SK-N-SH (cell line): ENCODE results near the gene IGSF9B. TPM values are rescaled to one million over a fixed set of nuclear protein-coding genes. Genes with fewer than 3 reads are reported as not detected.

Source experiments
- CTCF ChIA-PET: fragments of 300-600, 350-600 bp; formaldehyde crosslinking; extraction: SDS; loops from one replicate; lab custom pipeline; 2021; lab: Yijun Ruan, JAX
- POLR2A ChIA-PET: fragments of 350-600 bp; sonication (Branson Sonifier 250); formaldehyde crosslinking; extraction: SDS; loops from one replicate; lab custom pipeline; 2020; ENCODE audit warnings: antibody characterized with exemption, inconsistent platforms; lab: Yijun Ruan, JAX
- DNase-seq: peaks from one replicate; pipeline ENCODE4 v3.0.0; 2012
- H2AFZ ChIP-seq: fragments of 200-600 bp; sonication (generic); 2 replicates; pipeline ENCODE4 v1.8.1; 2016; ENCODE audit warnings: antibody characterized with exemption, mild to moderate bottlenecking, low read depth
- H3F3A ChIP-seq: fragments of 200-600 bp; sonication (generic); replicated peaks from 2 replicates; pipeline ENCODE3; 2016; ENCODE audit warnings: antibody characterized with exemption, mild to moderate bottlenecking; ENCODE audit not compliant: insufficient read depth
- H3K27ac ChIP-seq, 2 experiments: fragments of 200-500 bp in 1 of 2; fragments of 200-600 bp in 1 of 2; sonication (Bioruptor generic) in 1 of 2; sonication (generic), shearing (Covaris generic) in 1 of 2; 2 replicates each; pipeline versions ENCODE4 v1.5.1 to v1.6.1; 2014 to 2016; ENCODE audit warnings: low read depth in 2 of 2, inconsistent platforms in 1 of 2, low read length in 1 of 2, mild to moderate bottlenecking in 1 of 2, mixed read lengths in 1 of 2
- H3K27me3 ChIP-seq: fragments of 200-600 bp; sonication (generic), shearing (Covaris generic); 2 replicates; pipeline ENCODE4 v1.6.1; 2016; ENCODE audit warnings: mixed run types; ENCODE audit not compliant: insufficient read depth
- H3K36me3 ChIP-seq, 2 experiments: fragments of 200-500 bp in 1 of 2; fragments of 200-600 bp in 1 of 2; sonication (Bioruptor generic) in 1 of 2; sonication (generic) in 1 of 2; replicated peaks in 1 of 2; 2 replicates each; pipeline versions ENCODE3 to v1.5.1; 2014 to 2016; ENCODE audit warnings: low read length in 1 of 2, mild to moderate bottlenecking in 1 of 2; ENCODE audit not compliant: insufficient read depth in 2 of 2, control insufficient read depth in 1 of 2
- H3K4me1 ChIP-seq, 2 experiments: fragments of 200-500 bp in 1 of 2; fragments of 200-600 bp in 1 of 2; sonication (Bioruptor generic) in 1 of 2; sonication (generic), shearing (Covaris generic) in 1 of 2; 2 replicates each; pipeline versions ENCODE4 v1.5.1 to v1.6.1; 2014 to 2016; ENCODE audit warnings: low read depth in 1 of 2, low read length in 1 of 2, mixed run types in 1 of 2; ENCODE audit not compliant: insufficient read depth in 2 of 2, control insufficient read depth in 1 of 2
- H3K4me2 ChIP-seq: fragments of 200-600 bp; sonication (generic), shearing (Covaris generic); 2 replicates; pipeline ENCODE4 v1.6.1; 2017; ENCODE audit warnings: mixed run types
- H3K4me3 ChIP-seq, 2 experiments: fragments of 200-500 bp in 1 of 2; fragments of 200-600 bp in 1 of 2; sonication (Bioruptor generic) in 1 of 2; sonication (generic), shearing (Covaris generic) in 1 of 2; 2 replicates each; pipeline versions ENCODE4 v1.5.1 to v1.8.1; 2014 to 2016; ENCODE audit warnings: low read depth in 2 of 2, inconsistent platforms in 1 of 2, low read length in 1 of 2, mild to moderate bottlenecking in 1 of 2, mixed read lengths in 1 of 2, moderate library complexity in 1 of 2
- H3K79me2 ChIP-seq: fragments of 200-600 bp; sonication (generic); 2 replicates; pipeline ENCODE4 v1.8.1; 2017; ENCODE audit warnings: mild to moderate bottlenecking; ENCODE audit not compliant: insufficient read depth
- H3K9ac ChIP-seq: fragments of 200-600 bp; sonication (generic); 2 replicates; pipeline ENCODE4 v1.6.1; 2017; ENCODE audit warnings: mixed run types
- H3K9me2 ChIP-seq: fragments of 200-600 bp; sonication (generic); 2 replicates; pipeline ENCODE4 v1.6.1; 2017; ENCODE audit warnings: mixed run types
- H3K9me3 ChIP-seq: fragments of 200-600 bp; sonication (generic); 2 replicates; pipeline ENCODE4 v1.6.1; 2017; ENCODE audit warnings: mixed run types, mild to moderate bottlenecking, moderate library complexity
- H4K20me1 ChIP-seq: fragments of 200-600 bp; sonication (generic); 2 replicates; pipeline ENCODE4 v1.6.1; 2017; ENCODE audit warnings: mild to moderate bottlenecking, mixed run types; ENCODE audit not compliant: insufficient read depth
- FOXJ3 ChIP-seq: sonication (generic); formaldehyde crosslinking; IDR thresholded peaks from 2 replicates; pipeline ENCODE4 v1.5.1; 2020; ENCODE audit warnings: mild to moderate bottlenecking, missing genetic modification reagents
- GABPA ChIP-seq: IDR thresholded peaks from 2 replicates; pipeline ENCODE4 v1.4.0; 2012; ENCODE audit warnings: low read depth, mild to moderate bottlenecking
- JUND ChIP-seq: IDR thresholded peaks from 2 replicates; pipeline ENCODE4 v1.4.0; 2012
- MXI1 ChIP-seq: IDR thresholded peaks from 2 replicates; pipeline ENCODE4 v1.6.1; 2012; ENCODE audit warnings: mild to moderate bottlenecking, low read depth, low read length, improper control_type of control experiment
- NRF1 ChIP-seq: IDR thresholded peaks from 2 replicates; pipeline ENCODE4 v1.6.1; 2012; ENCODE audit warnings: low read depth, mild to moderate bottlenecking, low read length
- RCOR1 ChIP-seq: fragments of 150-350 bp; IDR thresholded peaks from 2 replicates; pipeline ENCODE4 v1.6.1; 2017; ENCODE audit warnings: antibody characterized with exemption, low read length
- RFX5 ChIP-seq: IDR thresholded peaks from 2 replicates; pipeline ENCODE4 v1.6.1; 2012; ENCODE audit warnings: mild to moderate bottlenecking, improper control_type of control experiment, low read length
- SMC3 ChIP-seq: IDR thresholded peaks from 2 replicates; pipeline ENCODE4 v1.6.1; 2012; ENCODE audit warnings: low read depth, low read length, improper control_type of control experiment
- TCF12 ChIP-seq: IDR thresholded peaks from 2 replicates; pipeline ENCODE4 v1.4.0; 2012
- WGBS: methylation state at CpG from one replicate; pipeline ENCODE4 v1.1.6; 2017; ENCODE audit warnings: low lambda C conversion rate; 5-methylcytosine and 5-hydroxymethylcytosine counted together
- polyA plus RNA-seq, 3 experiments: library from polyadenylated mRNA; depleted of rRNA; stranded (reverse); fragments of >200 nt; gene quantifications; 2 replicates each; pipeline ENCODE4 v1.2.3, GENCODE V29; 2012
- TF ChIP-seq, protein P1 (sequence below): IDR thresholded peaks from 2 replicates; pipeline ENCODE4 v1.6.1; 2012; ENCODE audit warnings: mild to moderate bottlenecking, low read depth, low read length, moderate library complexity
- TF ChIP-seq, protein P2 (sequence below): fragments of 150-350 bp; IDR thresholded peaks from 2 replicates; pipeline ENCODE4 v1.6.1; 2017; ENCODE audit warnings: antibody characterized with exemption, low read length, low read depth, borderline replicate concordance
- TF ChIP-seq, protein P3 (sequence below): IDR thresholded peaks from 2 replicates; pipeline ENCODE4 v1.4.0; 2012; ENCODE audit warnings: low read depth, borderline replicate concordance

Gene IGSF9B
- polyA plus RNA-seq, 1 of the 3 experiments (the other 2 are of a cell fraction), result 0.41 TPM

DNA sequence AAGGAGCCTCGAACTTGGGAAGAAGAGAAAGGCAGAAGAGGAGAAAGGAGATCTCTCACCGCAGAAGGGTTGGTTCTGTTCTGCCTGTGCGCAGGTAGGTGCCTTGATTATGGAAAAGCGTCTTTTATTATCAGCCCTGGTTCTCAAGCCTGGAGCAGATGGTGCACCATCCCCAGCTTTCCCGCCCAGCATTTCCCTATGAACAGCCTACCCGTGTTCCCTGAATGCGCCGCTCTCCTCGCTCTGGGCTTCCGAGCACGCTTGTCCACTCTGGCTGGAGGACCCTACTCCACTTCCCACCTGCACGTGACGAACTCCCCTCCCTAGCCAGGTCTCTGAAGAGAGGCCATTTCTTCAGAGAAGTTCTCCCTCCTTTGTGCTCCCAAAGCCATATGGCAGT is 15.2 kb downstream of the IGSF9B start:
- H3K9ac ChIP-seq, result no peak overlapping the region
- peak overlapping the region in 1 of 2 experiments; percentile 58; a peak in 2 of 4 replicates for H3K27ac ChIP-seq
- no peaks in the 10 kb centered on the region for H3K9me2 ChIP-seq
- ChIA-PET CTCF (interaction anchor here (0.8 to 1.7 kb wide), 2 partner anchors 13 to 320 kb away, joined by 3 to 6 read pairs; no protein-coding TSS in a partner anchor), POLR2A (no interaction called here)
- H3K4me1 ChIP-seq, result peaks cover 0 to 85% of the 10 kb centered on the region in 2 experiments; a peak in 1 of 4 replicates
- DNase-seq, result no peak
- no peaks in the 10 kb centered on the region for H3F3A ChIP-seq
- no peak overlapping the region for H3K4me2 ChIP-seq
- H3K4me3 ChIP-seq, result no peak overlapping the region
- no peak overlapping the region for H2AFZ ChIP-seq
- H4K20me1 ChIP-seq, result no peaks in the 10 kb centered on the region
- H3K79me2 ChIP-seq, result no peaks in the 10 kb centered on the region
- no peaks in the 10 kb centered on the region for H3K9me3 ChIP-seq
- H3K36me3 ChIP-seq, result no peaks in the 10 kb centered on the region
- 78% methylated on average over 13 of the region's 13 CpGs for WGBS
- no peaks in the 10 kb centered on the region for H3K27me3 ChIP-seq
- TF ChIP-seq, protein P1, sequence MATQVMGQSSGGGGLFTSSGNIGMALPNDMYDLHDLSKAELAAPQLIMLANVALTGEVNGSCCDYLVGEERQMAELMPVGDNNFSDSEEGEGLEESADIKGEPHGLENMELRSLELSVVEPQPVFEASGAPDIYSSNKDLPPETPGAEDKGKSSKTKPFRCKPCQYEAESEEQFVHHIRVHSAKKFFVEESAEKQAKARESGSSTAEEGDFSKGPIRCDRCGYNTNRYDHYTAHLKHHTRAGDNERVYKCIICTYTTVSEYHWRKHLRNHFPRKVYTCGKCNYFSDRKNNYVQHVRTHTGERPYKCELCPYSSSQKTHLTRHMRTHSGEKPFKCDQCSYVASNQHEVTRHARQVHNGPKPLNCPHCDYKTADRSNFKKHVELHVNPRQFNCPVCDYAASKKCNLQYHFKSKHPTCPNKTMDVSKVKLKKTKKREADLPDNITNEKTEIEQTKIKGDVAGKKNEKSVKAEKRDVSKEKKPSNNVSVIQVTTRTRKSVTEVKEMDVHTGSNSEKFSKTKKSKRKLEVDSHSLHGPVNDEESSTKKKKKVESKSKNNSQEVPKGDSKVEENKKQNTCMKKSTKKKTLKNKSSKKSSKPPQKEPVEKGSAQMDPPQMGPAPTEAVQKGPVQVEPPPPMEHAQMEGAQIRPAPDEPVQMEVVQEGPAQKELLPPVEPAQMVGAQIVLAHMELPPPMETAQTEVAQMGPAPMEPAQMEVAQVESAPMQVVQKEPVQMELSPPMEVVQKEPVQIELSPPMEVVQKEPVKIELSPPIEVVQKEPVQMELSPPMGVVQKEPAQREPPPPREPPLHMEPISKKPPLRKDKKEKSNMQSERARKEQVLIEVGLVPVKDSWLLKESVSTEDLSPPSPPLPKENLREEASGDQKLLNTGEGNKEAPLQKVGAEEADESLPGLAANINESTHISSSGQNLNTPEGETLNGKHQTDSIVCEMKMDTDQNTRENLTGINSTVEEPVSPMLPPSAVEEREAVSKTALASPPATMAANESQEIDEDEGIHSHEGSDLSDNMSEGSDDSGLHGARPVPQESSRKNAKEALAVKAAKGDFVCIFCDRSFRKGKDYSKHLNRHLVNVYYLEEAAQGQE, result no peak
- TF ChIP-seq RCOR1 (no peak), JUND (no peak), MXI1 (no peak), SMC3 (no peak), NRF1 (no peak), GABPA (no peak), RFX5 (no peak), TCF12 (no peak), FOXJ3 (CRISPR knock-in tag) (no peak)
- TF ChIP-seq, protein P2, sequence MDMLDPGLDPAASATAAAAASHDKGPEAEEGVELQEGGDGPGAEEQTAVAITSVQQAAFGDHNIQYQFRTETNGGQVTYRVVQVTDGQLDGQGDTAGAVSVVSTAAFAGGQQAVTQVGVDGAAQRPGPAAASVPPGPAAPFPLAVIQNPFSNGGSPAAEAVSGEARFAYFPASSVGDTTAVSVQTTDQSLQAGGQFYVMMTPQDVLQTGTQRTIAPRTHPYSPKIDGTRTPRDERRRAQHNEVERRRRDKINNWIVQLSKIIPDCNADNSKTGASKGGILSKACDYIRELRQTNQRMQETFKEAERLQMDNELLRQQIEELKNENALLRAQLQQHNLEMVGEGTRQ, result no peak
- TF ChIP-seq, protein P3, sequence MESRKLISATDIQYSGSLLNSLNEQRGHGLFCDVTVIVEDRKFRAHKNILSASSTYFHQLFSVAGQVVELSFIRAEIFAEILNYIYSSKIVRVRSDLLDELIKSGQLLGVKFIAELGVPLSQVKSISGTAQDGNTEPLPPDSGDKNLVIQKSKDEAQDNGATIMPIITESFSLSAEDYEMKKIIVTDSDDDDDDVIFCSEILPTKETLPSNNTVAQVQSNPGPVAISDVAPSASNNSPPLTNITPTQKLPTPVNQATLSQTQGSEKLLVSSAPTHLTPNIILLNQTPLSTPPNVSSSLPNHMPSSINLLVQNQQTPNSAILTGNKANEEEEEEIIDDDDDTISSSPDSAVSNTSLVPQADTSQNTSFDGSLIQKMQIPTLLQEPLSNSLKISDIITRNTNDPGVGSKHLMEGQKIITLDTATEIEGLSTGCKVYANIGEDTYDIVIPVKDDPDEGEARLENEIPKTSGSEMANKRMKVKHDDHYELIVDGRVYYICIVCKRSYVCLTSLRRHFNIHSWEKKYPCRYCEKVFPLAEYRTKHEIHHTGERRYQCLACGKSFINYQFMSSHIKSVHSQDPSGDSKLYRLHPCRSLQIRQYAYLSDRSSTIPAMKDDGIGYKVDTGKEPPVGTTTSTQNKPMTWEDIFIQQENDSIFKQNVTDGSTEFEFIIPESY, result no peak
